Fibroblast of villous mesenchyme (primary cell): ENCODE measurements around the gene PLA2G5. TPM values are rescaled to one million over a fixed set of nuclear protein-coding genes. Genes with fewer than 3 reads are reported as not detected.

Experiments
- DNase-seq: peaks from one replicate; pipeline ENCODE4 v3.0.0-alpha.2; 2010; ENCODE audit warnings: low read depth
- H3K4me3 ChIP-seq: 2 replicates; pipeline ENCODE4 v1.5.1; 2011; ENCODE audit warnings: low read depth, mild to moderate bottlenecking, low read length
- total RNA-seq: library from RNA; depleted of rRNA; stranded (reverse); fragments of >200 nt; gene quantifications from 2 replicates; pipeline ENCODE4 v1.2.3, GENCODE V29; 2012
- TF ChIP-seq, protein P1 (sequence below): IDR thresholded peaks from 2 replicates; pipeline ENCODE4 v1.5.1; 2012; ENCODE audit warnings: low read depth, mild to moderate bottlenecking, low read length; ENCODE audit not compliant: insufficient read depth

Gene PLA2G5
- total RNA-seq, 1 donor, result not detected

DNA sequence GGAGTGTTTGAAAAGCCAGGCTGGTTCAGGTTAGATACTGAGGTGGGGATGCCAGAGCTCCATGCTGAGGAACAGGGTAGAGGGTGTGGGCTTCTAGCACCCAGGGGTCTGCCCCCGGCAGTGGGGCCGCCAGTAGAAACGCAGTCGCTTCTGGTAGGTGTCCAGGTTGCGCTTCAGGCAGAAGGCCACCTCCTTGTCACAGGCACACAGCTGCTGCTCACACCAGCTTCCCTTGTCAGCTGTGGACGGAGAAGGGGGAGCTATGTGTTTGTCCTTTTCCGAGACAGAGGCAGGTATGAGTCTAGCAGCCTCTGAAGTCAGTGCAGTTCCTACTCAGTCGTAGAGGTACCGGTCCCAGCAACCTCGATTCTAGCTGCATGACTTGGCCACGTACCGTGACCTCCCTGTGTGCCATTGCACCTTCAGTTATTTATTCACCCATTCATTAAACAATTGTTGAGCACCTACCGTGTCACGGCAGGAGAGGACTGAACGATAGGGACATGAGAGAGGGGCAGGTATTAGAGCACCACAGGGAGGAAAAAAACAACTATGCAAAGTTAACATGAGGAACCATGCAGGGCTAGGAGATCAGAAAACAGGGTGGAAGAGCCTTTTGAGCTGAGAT lies 44.1 kb downstream of the PLA2G5 start:
- no peak overlapping the region for H3K4me3 ChIP-seq
- no peak for DNase-seq
- TF ChIP-seq, protein P1, sequence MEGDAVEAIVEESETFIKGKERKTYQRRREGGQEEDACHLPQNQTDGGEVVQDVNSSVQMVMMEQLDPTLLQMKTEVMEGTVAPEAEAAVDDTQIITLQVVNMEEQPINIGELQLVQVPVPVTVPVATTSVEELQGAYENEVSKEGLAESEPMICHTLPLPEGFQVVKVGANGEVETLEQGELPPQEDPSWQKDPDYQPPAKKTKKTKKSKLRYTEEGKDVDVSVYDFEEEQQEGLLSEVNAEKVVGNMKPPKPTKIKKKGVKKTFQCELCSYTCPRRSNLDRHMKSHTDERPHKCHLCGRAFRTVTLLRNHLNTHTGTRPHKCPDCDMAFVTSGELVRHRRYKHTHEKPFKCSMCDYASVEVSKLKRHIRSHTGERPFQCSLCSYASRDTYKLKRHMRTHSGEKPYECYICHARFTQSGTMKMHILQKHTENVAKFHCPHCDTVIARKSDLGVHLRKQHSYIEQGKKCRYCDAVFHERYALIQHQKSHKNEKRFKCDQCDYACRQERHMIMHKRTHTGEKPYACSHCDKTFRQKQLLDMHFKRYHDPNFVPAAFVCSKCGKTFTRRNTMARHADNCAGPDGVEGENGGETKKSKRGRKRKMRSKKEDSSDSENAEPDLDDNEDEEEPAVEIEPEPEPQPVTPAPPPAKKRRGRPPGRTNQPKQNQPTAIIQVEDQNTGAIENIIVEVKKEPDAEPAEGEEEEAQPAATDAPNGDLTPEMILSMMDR, result no peak

- DNase-seq, result no peak
- TF ChIP-seq, protein P1, result no peak
- H3K4me3 ChIP-seq, result no peak overlapping the region
These were observed 45.5 kb downstream of the PLA2G5 start for GRCh38 chr1:20115479-20115878.

DNA sequence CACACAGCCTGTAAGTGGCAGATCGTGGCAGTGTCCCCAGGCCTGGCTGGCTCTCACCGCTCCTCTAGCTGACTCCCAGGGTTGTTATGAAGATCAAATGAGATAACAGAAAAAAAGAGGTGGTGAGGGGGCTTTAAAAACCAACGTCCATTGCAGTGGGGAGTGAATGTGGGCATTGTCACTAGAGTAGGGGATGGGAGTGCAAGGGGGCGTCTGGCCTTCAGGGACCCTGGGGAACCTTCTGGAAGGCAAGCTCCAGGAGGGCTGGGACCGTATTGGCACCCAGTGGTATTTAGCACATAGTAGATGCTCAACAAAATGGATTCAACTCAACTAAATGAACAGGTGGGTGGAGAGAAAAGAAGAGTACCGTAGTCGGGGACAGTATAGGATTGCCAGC lies 45.9 kb downstream of the PLA2G5 start:
- DNase-seq, result no peak
- no peak overlapping the region for H3K4me3 ChIP-seq
- TF ChIP-seq, protein P1, result no peak

- TF ChIP-seq, protein P1, result no peak
- H3K4me3 ChIP-seq, result no peak overlapping the region
- no peak for DNase-seq
These were observed 47.2 kb downstream of the PLA2G5 start for GRCh38 chr1:20117236-20117635.

DNA sequence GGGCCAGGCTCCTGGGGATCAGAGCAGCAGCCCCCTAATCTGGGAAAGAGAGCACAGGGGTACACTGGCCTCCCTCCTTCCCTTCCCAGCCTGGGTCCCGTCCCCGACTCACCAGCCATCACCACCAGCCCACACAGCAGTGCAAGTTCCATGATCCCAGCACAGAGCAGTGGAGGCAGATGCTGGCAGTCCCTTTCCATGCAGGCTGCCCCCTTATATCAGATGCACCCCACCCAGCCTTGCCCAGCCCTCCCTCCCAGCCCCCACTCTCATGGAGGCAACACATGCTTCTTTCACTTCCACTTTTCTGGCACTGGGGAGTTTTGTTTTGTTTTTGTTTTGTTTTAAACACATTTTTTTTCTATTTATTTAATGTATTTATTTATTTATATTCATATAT lies 49.4 kb downstream of the PLA2G5 start, which contains the start of gene PLA2G2D:
Gene PLA2G2D (minus strand): TSS at position 190 of the 400 bp plus-strand sequence. CDS start 38 bp downstream, at position 152.
- H3K4me3 ChIP-seq, result no peak within 1 kb of the TSS
- TF ChIP-seq, protein P1, result no peak
- DNase-seq, result no peak

DNA sequence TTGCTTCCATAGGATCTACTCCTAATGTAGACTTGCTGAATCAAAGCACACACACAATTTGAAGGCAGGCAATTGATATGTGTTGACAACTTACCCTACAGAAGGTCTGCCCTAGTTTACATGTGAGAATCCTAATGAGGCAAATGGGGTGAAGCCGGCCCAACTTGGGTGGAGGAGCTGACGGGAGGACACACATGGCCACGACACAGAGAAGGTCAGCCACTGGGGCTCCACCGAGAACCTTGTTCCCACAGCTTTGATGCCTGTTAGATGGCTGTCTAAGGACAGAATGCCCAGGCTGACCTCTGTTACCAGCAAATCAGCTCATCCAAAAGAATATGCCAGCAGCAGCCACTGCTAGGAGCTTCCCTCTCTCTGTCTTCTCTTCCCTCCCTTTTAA lies 50.8 kb downstream of the PLA2G5 start:
- TF ChIP-seq, protein P1, result no peak
- H3K4me3 ChIP-seq, result no peak overlapping the region
- no peak for DNase-seq

GRCh38 chr1:20123722-20124455 lies 53.9 kb downstream of the PLA2G5 start:
- TF ChIP-seq, protein P1, result no peak
- DNase-seq, result no peak
- H3K4me3 ChIP-seq, result no peak overlapping the region
